ENCODE results near the gene TMTC1. TPM values are rescaled to one million over a fixed set of nuclear protein-coding genes. Genes with fewer than 3 reads are reported as not detected.
"Not testable (repeated sequence)": the region's sequence is repeated elsewhere in the genome, so short reads cannot be mapped to it uniquely, and the experiment has no call there.

The TMTC1 gene
- total and polyA plus RNA-seq, 2 donors (not counting 1 experiment from before 2014, with no cell fraction given): not detected

DNA sequence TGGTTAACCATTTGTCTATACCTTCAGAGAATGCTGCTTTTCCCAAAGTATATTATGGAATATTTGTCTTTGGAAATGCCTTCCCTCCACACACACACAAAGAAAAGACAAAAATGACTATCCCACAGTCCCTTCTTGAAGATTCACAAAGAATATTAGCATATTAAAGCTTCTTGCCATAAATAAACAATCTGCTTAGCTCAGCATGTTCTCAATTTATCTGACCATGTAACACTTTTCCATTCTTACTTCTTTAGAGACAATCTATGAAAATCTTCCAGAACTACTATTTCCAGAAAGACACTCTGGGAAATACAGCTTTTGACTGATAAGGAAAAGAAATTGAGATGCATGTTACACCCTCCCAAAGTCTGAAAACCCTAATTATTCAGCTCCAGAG lies 227.4 kb downstream of the TMTC1 start:
- Histone ChIP-seq H3K4me2 (replicated peaks; ENCODE audit: low read depth, low read length, poor library complexity, severe bottlenecking) (no peak overlapping the region), H3K36me3 (replicated peaks in 1 of 2; ENCODE audit: control extremely low read depth in 1 of 2, control insufficient read depth in 1 of 2, extremely low read depth in 1 of 2, insufficient read depth in 2 of 2, low read length in 1 of 2) (no peaks in the 10 kb centered on the region), H3K4me3 (ENCODE audit: control extremely low read depth in 1 of 5, extremely low read depth in 1 of 5, insufficient read depth in 1 of 5, low read depth in 2 of 5, low read length in 4 of 5) (no peak overlapping the region), H3K9ac (ENCODE audit: low read length) (no peak overlapping the region), H3K79me2 (ENCODE audit: control insufficient read depth, insufficient read depth, low read length) (no peaks in the 10 kb centered on the region), H3K27ac (ENCODE audit: low read length in 2 of 2) (no peak overlapping the region), H2AFZ (ENCODE audit: insufficient read depth, low read depth, low read length, poor library complexity, severe bottlenecking) (no peak overlapping the region), H3K4me1 (ENCODE audit: control insufficient read depth in 2 of 2, insufficient read depth in 2 of 2, low read length in 2 of 2) (no peaks in the 10 kb centered on the region), H3K9me3 (ENCODE audit: control extremely low read depth in 1 of 3, control insufficient read depth in 2 of 3, insufficient read depth in 1 of 3, low read length in 2 of 3) (no peaks in the 10 kb centered on the region), H3K27me3 (replicated peaks in 1 of 4; ENCODE audit: control extremely low read depth in 1 of 4, control insufficient read depth in 3 of 4, insufficient read depth in 4 of 4, low read length in 3 of 4) (no peaks in the 10 kb centered on the region), H4K20me1 (ENCODE audit: control insufficient read depth, insufficient read depth, low read length, poor library complexity, severe bottlenecking) (no peaks in the 10 kb centered on the region)
- intact Hi-C loops (cut with micrococcal nuclease): no loop called here
- H3K27me3 Mint-ChIP-seq: no peaks in the 10 kb centered on the region
- no peaks in the 10 kb centered on the region for H3K9me3 Mint-ChIP-seq (ENCODE audit: insufficient read depth)
- ATAC-seq (ENCODE audit: low read depth) (no peak), DNase-seq (no peak)
- H3K4me1 Mint-ChIP-seq: no peaks in the 10 kb centered on the region
- no peak overlapping the region for H3K4me3 Mint-ChIP-seq
- TF ChIP-seq EZH2 (IDR thresholded peaks at IDR 0.05; ENCODE audit: borderline replicate concordance, insufficient read depth, low read depth, low read length, poor library complexity, severe bottlenecking): no peak
- TF ChIP-seq, protein P1, sequence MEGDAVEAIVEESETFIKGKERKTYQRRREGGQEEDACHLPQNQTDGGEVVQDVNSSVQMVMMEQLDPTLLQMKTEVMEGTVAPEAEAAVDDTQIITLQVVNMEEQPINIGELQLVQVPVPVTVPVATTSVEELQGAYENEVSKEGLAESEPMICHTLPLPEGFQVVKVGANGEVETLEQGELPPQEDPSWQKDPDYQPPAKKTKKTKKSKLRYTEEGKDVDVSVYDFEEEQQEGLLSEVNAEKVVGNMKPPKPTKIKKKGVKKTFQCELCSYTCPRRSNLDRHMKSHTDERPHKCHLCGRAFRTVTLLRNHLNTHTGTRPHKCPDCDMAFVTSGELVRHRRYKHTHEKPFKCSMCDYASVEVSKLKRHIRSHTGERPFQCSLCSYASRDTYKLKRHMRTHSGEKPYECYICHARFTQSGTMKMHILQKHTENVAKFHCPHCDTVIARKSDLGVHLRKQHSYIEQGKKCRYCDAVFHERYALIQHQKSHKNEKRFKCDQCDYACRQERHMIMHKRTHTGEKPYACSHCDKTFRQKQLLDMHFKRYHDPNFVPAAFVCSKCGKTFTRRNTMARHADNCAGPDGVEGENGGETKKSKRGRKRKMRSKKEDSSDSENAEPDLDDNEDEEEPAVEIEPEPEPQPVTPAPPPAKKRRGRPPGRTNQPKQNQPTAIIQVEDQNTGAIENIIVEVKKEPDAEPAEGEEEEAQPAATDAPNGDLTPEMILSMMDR (IDR thresholded peaks at IDR 0.05): no peak
- CTCF ChIA-PET: interaction anchor here (1.0 kb wide), 1 partner anchor 1251 kb away, joined by 4 read pairs; no protein-coding TSS in a partner anchor
- H3K27ac Mint-ChIP-seq: no peak overlapping the region
- POLR2A ChIA-PET: no interaction called here

DNA sequence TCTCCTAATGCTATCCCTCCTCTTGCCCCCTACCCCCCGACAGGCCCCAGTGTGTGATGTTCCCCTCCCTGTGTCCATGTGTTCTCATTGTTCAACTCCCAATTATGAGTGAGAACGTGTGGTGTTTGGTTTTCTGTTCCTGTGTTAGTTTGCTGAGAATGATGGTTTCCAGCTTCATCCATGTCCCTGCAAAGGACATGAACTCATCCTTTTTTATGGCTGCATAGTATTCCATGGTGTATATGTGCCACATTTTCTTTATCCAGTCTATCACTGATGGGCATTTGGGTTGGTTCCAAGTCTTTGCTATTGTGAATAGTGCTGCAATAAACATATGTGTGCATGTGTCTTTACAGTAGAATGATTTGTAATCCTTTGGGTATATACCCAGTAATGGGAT lies 228.3 kb downstream of the TMTC1 start:
- H3K4me2 ChIP-seq (replicated peaks; ENCODE audit: low read depth, low read length, poor library complexity, severe bottlenecking); intact Hi-C loops (cut with micrococcal nuclease); H3K4me1 ChIP-seq (ENCODE audit: control insufficient read depth in 2 of 2, insufficient read depth in 2 of 2, low read length in 2 of 2); H3K4me1 Mint-ChIP-seq; DNase-seq; H4K20me1 ChIP-seq (ENCODE audit: control insufficient read depth, insufficient read depth, low read length, poor library complexity, severe bottlenecking); H3K27ac ChIP-seq (ENCODE audit: low read length in 2 of 2); H3K9me3 ChIP-seq (ENCODE audit: control extremely low read depth in 1 of 3, control insufficient read depth in 2 of 3, insufficient read depth in 1 of 3, low read length in 2 of 3); H3K36me3 ChIP-seq (replicated peaks in 1 of 2; ENCODE audit: control extremely low read depth in 1 of 2, control insufficient read depth in 1 of 2, extremely low read depth in 1 of 2, insufficient read depth in 2 of 2, low read length in 1 of 2); ATAC-seq (ENCODE audit: low read depth); H3K4me3 Mint-ChIP-seq; H3K27me3 ChIP-seq (replicated peaks in 1 of 4; ENCODE audit: control extremely low read depth in 1 of 4, control insufficient read depth in 3 of 4, insufficient read depth in 4 of 4, low read length in 3 of 4); H3K9me3 Mint-ChIP-seq (ENCODE audit: insufficient read depth); H3K4me3 ChIP-seq (ENCODE audit: control extremely low read depth in 1 of 5, extremely low read depth in 1 of 5, insufficient read depth in 1 of 5, low read depth in 2 of 5, low read length in 4 of 5); POLR2A ChIA-PET; CTCF ChIA-PET; H3K9ac ChIP-seq (ENCODE audit: low read length); H3K79me2 ChIP-seq (ENCODE audit: control insufficient read depth, insufficient read depth, low read length); H3K27me3 Mint-ChIP-seq; H3K27ac Mint-ChIP-seq; H2AFZ ChIP-seq (ENCODE audit: insufficient read depth, low read depth, low read length, poor library complexity, severe bottlenecking): not testable (repeated sequence)
- WGBS (ENCODE audit: insufficient coverage): no CpG with 5 or more reads among the region's 2 CpGs

Data from B cell (primary cell).